NCI-H1048 (cell line): Measurements from ENCODE around the gene GNB1.
"Not testable (repeated sequence)": the region's sequence is repeated elsewhere in the genome, so short reads cannot be mapped to it uniquely, and the experiment has no call there.

Source experiments
- DNase-seq: peaks from one replicate; lab custom pipeline; 2025; lab: John Stamatoyannopoulos, UW

GNB1 gene

GRCh38 chr1:1889847-1890505, 911 bp downstream of the GNB1 start:
- peak; percentile 29 for DNase-seq

GRCh38 chr1:1889090-1889750, 1.7 kb downstream of the GNB1 start:
- DNase-seq = no peak

GRCh38 chr1:1883890-1884289, 7.0 kb downstream of the GNB1 start:
- DNase-seq = not testable (repeated sequence)

- no peak for DNase-seq
These were observed 7.6 kb downstream of the GNB1 start for GRCh38 chr1:1883092-1883873.

GRCh38 chr1:1881727-1882126, 9.2 kb downstream of the GNB1 start:
- no peak for DNase-seq

GRCh38 chr1:1880617-1881312, 10.1 kb downstream of the GNB1 start:
- no peak for DNase-seq

- DNase-seq = no peak
These were observed 10.9 kb downstream of the GNB1 start for GRCh38 chr1:1879942-1880341.

GRCh38 chr1:1877865-1878436, 12.9 kb downstream of the GNB1 start:
- no peak for DNase-seq

GRCh38 chr1:1876335-1876930, 14.5 kb downstream of the GNB1 start:
- no peak for DNase-seq

GRCh38 chr1:1875932-1876331, 15.0 kb downstream of the GNB1 start:
- DNase-seq = no peak

GRCh38 chr1:1874901-1875300, 16.0 kb downstream of the GNB1 start:
- DNase-seq = no peak

- DNase-seq = no peak
These were observed 17.7 kb downstream of the GNB1 start for GRCh38 chr1:1873186-1873585.

- no peak for DNase-seq
These were observed 18.4 kb downstream of the GNB1 start for GRCh38 chr1:1872329-1872994.

- no peak for DNase-seq
These were observed 21.4 kb downstream of the GNB1 start for GRCh38 chr1:1869469-1869868.

GRCh38 chr1:1867164-1867563, 23.7 kb downstream of the GNB1 start:
- DNase-seq = no peak

- DNase-seq = no peak
These were observed 27.9 kb downstream of the GNB1 start for GRCh38 chr1:1862905-1863547.

GRCh38 chr1:1861761-1862310, 29.1 kb downstream of the GNB1 start:
- DNase-seq = not testable (repeated sequence)

GRCh38 chr1:1861339-1861730, 29.6 kb downstream of the GNB1 start:
- DNase-seq = no peak

GRCh38 chr1:1859970-1860697, 30.8 kb downstream of the GNB1 start:
- DNase-seq = not testable (repeated sequence)
